ENCODE measurements around the gene DLX3.

DLX3 gene

GRCh38 chr17:50036455-50037261 is 41.6 kb upstream of the DLX3 start:
- no peak overlapping the region for H3K27ac ChIP-seq
- no peak for TF ChIP-seq ZFX (IDR thresholded peaks at IDR 0.05; ENCODE audit: borderline replicate concordance)
- no peak for TF ChIP-seq CTCF (IDR thresholded peaks at IDR 0.05)

- TF ChIP-seq CTCF (IDR thresholded peaks at IDR 0.05) (no peak), ZFX (IDR thresholded peaks at IDR 0.05; ENCODE audit: borderline replicate concordance) (no peak)
- H3K27ac ChIP-seq, result no peak overlapping the region
These were observed 40.9 kb upstream of the DLX3 start for GRCh38 chr17:50035945-50036344.

GRCh38 chr17:50035421-50035879 is 40.4 kb upstream of the DLX3 start:
- no peak overlapping the region for H3K27ac ChIP-seq
- TF ChIP-seq CTCF (IDR thresholded peaks at IDR 0.05) (no peak), ZFX (IDR thresholded peaks at IDR 0.05; ENCODE audit: borderline replicate concordance) (no peak)

GRCh38 chr17:50034498-50035364 is 39.7 kb upstream of the DLX3 start:
- no peak for TF ChIP-seq CTCF (IDR thresholded peaks at IDR 0.05)
- no peak for TF ChIP-seq ZFX (IDR thresholded peaks at IDR 0.05; ENCODE audit: borderline replicate concordance)
- no peak overlapping the region for H3K27ac ChIP-seq

- no peak overlapping the region for H3K27ac ChIP-seq
- TF ChIP-seq CTCF (IDR thresholded peaks at IDR 0.05) (no peak), ZFX (IDR thresholded peaks at IDR 0.05; ENCODE audit: borderline replicate concordance) (no peak)
These were observed 38.3 kb upstream of the DLX3 start for GRCh38 chr17:50033316-50033715.

GRCh38 chr17:50029185-50029584 is 34.2 kb upstream of the DLX3 start:
- TF ChIP-seq CTCF (IDR thresholded peaks at IDR 0.05) (no peak), ZFX (IDR thresholded peaks at IDR 0.05; ENCODE audit: borderline replicate concordance) (no peak)
- H3K27ac ChIP-seq, result no peak overlapping the region

GRCh38 chr17:50028736-50029120 is 33.7 kb upstream of the DLX3 start:
- TF ChIP-seq CTCF (IDR thresholded peaks at IDR 0.05), result no peak
- no peak for TF ChIP-seq ZFX (IDR thresholded peaks at IDR 0.05; ENCODE audit: borderline replicate concordance)
- H3K27ac ChIP-seq, result no peak overlapping the region

Measured in 22Rv1 (cell line).